AG08396 (cell line): ENCODE measurements around the gene ZNF195.
"Not testable (repeated sequence)": the region's sequence is repeated elsewhere in the genome, so short reads cannot be mapped to it uniquely, and the experiment has no call there.

ENCODE experiments used
- DNase-seq: peaks from one replicate; pipeline ENCODE4 v3.0.0; 2012; ENCODE audit warnings: low spot score, mixed read lengths

The ZNF195 gene

GRCh38 chr11:3347127-3347526 is 31.8 kb downstream of the ZNF195 start:
- no peak for DNase-seq

DNA sequence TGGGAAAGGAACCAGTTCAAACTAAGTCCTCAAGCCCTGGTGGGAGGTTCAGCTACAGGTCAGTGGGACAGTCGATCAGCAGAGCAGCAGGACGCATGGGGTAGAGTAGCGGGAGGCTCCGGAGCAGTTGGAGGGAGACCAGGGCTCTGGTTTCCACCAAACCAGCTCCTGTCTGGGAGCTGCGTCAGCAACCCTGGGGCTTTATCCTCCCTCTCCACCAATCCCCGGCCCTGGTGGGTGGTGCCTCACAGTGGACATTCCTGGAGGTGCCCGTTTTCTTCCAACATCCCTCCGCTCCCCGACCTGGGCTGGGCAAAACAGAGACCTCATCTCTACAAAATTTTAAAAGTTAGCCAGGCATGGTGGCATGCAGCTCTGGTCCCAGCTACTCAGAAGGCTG is 32.4 kb downstream of the ZNF195 start:
- DNase-seq: no peak

- DNase-seq: no peak
Measured at GRCh38 chr11:3345736-3346135, 33.2 kb downstream of the ZNF195 start.

- no peak for DNase-seq
Measured at GRCh38 chr11:3344327-3345174, 34.4 kb downstream of the ZNF195 start.

DNA sequence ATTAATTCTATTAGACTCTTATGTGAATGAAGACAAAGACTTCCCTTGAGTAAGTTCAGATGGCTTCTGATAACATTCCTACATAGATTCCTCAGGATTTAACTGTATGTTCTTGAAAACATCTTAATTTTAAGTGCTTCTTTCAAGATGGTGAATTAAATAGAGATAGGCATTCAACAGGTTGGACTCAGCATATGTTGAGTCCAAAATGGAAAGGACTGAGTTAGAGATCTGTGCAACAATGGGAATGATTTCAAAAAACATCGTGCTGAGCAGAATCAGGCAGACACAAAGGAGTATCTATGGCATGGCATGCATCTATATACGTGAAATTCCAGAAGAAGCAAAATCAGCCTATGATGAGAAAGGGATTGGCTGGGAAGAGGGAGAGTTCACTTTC is 36.2 kb downstream of the ZNF195 start:
- no peak for DNase-seq

DNA sequence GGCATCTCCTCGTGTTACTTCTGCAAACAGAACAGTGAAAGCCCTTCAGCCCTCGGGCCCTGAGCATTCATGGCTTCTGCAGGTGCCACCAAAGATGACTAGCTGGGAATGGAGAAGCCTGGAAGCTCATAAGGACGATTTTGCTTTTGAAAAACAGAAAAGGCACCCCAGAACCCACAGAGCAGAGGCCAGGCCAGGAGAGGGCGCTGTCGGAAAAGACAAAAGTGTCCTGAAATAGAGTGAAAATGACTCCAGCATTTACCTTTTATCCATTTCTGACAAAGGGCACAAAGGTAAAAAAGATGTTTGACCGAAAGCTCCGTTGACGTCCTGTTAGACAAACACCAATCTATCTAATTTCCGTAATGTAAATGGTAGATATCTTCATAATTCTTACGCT is 37.6 kb downstream of the ZNF195 start:
- peak; percentile 41 for DNase-seq

DNA sequence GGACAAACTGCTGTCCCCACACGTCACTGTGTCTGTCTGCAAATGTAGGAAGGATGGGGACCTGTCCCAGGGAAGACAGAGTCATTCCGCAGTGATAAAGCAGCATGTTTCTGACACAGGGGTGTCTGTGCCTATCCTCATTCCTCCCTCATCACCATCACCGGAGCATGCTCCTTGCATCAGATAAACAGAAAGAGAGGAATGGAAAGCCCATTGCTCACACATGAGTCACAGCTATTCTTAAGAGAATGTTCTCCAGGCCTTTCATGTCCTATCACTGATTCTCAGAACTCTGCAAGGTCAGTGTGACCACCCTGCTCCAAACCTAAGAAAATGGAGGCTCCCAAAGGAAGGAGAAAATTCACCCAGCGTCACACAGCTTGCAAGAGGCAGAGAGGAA is 38.9 kb downstream of the ZNF195 start:
- peak; percentile 77 for DNase-seq

GRCh38 chr11:3339340-3339624 is 39.7 kb downstream of the ZNF195 start:
- DNase-seq: no peak

DNA sequence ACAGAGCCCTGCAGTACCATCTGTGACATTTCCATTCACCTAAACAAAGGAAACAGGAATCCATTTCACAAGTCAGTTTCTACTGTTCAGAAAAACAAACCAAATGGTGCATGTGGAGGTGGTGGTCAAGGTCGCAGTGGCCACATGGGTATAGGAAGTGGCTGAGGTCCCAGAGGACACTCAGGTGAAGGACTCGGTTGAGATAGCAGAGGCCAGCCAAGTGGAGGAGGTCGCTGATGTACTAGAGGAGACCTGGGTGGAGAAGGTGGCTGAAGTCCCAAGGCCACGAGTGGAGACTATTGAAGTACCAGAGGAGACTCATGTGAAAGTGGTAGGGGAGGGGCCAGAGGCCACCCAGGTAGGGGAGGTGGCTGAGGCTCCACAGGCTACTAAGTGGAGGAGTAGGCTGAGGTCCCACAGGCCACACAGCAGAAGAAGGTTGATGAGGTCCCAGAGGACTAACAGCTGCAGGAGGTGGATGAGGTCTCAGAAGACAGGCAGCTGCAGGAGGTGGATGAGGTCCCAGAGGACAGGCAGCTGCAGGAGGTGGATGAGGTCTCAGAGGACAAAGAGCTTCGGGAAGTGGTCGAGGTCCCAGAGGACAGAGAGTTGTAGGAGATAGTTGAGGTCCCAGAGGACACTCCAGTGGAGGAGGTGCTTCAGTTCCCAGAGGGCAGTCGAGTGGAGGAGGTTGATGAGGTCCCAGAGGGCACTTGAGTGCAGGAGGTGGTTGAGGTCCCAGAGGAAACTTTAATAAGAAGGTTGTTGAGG is 40.2 kb downstream of the ZNF195 start:
- no peak for DNase-seq

DNA sequence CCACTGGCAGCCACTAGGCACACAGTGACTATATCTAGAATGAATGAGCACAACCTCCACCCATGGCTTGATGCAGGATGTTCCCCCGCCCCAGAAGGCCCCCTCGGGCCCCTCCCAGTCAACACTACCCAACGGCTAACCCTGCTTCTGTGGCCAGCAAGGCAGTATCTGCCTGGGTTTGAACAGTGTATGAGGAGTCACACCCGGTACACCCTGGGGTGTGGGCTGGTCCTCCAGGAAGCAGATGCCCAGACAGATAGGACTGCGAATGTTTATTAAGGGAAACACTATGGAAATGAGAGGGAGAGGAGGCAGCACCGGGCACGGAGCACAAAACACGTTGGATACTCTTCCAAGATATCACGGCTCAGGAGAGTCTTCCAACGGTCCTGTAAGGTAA is 42.5 kb downstream of the ZNF195 start:
- not testable (repeated sequence) for DNase-seq

DNA sequence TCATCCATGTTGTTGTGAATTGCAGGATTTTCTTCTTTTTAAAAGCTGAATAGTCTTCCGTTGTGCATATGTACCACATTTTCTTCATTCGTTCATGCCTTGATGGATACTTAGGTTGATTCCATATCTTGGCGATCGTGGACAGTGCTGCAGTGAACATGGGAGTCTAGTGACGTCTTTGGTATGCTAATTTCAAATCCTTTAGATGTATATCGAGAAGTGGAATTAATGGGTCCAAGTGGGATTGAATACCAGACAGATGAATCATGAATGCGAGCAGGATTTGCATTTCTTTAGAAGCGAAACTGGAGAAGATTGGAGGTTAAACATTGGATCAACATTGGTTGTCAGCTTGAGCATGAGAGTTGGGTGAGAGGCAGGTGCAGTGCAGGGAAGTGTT is 45.8 kb downstream of the ZNF195 start:
- not testable (repeated sequence) for DNase-seq

- not testable (repeated sequence) for DNase-seq
Measured at GRCh38 chr11:3331078-3331477, 47.9 kb downstream of the ZNF195 start.

- DNase-seq: not testable (repeated sequence)
Measured at GRCh38 chr11:3330064-3330463, 48.9 kb downstream of the ZNF195 start.

- not testable (repeated sequence) for DNase-seq
Measured at GRCh38 chr11:3328503-3328902, 50.4 kb downstream of the ZNF195 start.

DNA sequence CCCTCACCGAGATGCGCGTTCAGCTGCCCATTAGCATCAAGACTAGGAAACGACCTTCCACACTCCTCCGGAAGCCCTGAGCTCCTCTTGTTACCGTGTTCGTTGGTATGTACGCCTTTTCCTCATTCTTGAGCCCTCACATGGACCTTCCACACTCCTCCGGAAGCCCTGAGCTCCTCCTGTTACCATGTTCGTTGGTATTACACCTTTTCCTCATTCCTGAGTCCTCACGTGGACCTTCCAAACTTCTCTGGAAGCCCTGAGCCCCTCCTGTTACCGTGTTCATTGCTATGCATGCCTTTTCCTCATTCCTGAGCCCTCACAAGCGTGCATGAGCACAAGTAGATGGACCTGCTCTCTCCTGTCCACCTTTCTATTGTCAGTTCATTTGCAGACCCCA is 52.5 kb downstream of the ZNF195 start:
- DNase-seq: not testable (repeated sequence)

- DNase-seq: not testable (repeated sequence)
Measured at GRCh38 chr11:3324724-3325123, 54.2 kb downstream of the ZNF195 start.
